GM18909 (cell line): Measurements from ENCODE around the gene RCC1.
"Not testable (repeated sequence)": the region's sequence is repeated elsewhere in the genome, so short reads cannot be mapped to it uniquely, and the experiment has no call there.

ENCODE experiments used
- ATAC-seq: cut with Tn5 transposase; IDR thresholded peaks from one replicate; pipeline ENCODE4 v1.9.1; 2021; ENCODE audit warnings: mild to moderate bottlenecking; ENCODE audit not compliant: unreplicated experiment, poor library complexity

Gene RCC1

DNA sequence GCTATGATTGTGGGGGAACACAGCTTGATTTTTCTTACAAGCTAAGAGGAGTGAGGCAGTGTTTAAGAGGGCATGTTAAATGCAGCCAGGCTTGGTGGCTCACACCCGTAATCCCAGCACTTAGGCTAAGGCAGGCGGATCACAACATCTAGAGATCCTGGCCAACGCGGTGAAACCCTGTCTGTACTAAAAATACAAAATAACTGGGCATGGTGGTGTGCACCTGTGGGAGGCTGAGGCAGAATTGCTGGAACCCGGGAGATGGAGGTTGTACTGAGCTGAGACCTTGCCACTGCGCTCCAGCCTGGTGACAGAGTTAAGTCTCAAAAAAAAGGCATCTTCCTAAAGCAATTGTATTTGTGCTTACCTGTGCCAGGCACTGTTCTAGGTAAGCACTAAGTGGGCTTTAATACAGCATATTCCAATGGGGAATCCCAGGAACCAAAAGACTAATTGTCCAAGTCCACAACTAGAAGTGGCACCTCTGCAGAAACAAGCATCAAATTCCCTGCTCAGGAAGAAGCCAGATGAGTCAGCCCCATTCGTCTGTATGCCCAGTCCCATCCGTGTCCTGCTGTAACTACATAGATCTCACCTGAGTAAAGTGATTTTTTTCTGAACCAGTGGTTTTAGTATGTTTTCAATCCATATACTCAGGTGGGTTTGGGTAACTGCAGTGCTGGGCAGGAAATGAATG is 4.6 kb downstream of the RCC1 start:
- ATAC-seq: no peak

GRCh38 chr1:28510970-28511440 is 5.2 kb downstream of the RCC1 start:
- ATAC-seq: no peak

DNA sequence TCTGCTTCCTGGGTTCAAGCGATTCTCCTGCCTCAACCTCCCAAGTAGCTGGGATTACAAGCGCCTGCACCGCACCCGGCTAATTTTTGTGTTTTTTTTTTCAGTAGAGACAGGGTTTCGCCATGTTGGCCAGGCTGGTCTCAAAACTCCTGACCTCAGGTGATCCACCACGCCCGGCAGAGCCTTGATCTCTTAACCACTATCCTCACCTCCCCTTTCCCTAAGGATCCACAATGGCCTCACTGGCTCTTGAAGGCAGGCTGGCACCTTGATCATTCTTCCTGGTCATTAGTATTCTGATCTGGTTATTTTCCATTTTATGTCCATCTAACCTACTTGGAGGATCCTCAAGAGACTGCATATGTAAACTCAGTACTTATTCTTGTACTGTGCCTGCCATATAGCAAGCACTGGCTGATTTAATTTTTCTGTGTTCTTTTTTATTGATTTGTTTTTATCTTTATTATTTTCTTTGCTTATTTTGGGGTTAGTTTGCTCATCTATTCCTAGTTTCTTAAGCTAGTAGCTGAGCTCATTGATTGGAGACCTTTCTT is 6.3 kb downstream of the RCC1 start:
- no peak for ATAC-seq

GRCh38 chr1:28514445-28514933 is 8.6 kb downstream of the RCC1 start:
- ATAC-seq: not testable (repeated sequence)

- ATAC-seq: no peak
These were observed 10.7 kb downstream of the RCC1 start for GRCh38 chr1:28516518-28516956.

DNA sequence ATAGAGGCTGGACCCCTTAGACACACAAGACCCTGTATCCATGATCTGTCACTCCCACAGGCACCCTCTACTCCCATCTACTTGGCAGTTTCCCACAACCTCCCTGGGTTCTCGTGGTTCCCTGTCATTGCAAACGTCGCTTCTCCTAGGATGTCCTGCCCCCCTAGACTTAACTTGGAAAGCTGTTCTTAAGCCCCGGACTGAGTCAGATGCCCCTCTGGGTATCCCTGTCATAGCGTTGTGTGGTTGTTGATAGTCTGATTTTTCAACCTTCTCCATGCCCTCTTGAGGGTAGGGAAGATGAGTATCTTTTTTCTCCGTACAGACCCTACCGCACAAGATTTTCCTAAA is 11.8 kb downstream of the RCC1 start:
- ATAC-seq: peak; percentile 9

DNA sequence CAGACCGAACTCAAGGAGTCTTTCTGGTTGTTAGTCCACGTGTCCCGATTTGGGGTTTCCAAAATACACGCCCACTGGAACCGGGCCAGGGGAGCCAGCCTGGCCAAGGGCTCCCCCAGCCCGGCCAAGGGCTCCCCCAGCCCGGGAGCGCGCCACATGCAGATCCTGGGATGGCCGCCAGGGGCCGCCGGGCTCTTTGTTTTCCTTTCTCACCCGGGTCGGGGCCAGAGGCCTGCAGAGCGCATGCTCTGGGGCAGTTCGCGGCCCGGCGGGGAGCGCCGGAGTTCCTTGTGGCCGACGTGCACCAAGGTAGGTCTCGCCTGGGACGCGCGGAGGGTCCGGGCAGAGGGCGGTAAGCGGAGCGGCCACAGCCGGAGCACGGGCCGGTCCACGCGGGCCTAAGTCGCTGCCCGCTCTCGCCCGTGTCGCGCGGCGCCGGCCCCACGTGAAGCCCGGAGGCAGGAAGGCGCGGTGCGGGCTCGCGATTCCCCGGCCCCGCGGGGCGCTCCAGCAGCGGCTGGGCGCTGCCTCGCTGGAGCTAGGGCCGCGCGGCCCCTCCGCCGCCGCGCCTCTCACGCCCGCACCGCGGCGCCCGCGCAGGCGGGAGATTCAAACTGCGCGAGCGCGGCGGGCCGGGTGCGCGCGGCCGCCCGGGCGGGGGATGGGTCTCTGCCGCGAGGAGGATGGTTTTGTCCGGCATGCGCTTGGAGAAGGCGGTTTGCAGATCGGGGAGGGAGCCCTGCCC is 12.3 kb downstream of the RCC1 start:
- peak; percentile 79 for ATAC-seq

- ATAC-seq: no peak
These were observed 13.0 kb downstream of the RCC1 start for GRCh38 chr1:28518745-28519341.

GRCh38 chr1:28519946-28520725 is 14.3 kb downstream of the RCC1 start:
- no peak for ATAC-seq

DNA sequence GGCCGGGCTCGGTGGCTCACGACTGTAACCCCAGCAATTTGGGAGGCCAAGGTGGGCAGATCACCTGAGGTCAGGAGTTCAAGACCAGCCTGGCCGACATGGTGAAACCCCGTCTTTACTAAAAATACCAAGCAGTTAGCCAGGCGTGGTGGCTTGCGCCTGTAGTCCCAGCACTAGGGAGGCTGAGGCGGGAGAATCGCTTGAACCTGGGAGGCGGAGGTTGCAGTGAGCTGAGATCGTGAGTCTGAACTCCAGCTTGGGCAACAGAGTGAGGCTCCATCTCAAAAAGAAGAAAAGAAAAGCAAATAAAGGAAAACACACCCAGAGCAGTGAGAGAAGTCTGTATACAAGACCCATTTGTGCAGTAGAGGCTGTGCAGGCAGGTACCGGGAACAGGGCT is 15.0 kb downstream of the RCC1 start:
- ATAC-seq: not testable (repeated sequence)

DNA sequence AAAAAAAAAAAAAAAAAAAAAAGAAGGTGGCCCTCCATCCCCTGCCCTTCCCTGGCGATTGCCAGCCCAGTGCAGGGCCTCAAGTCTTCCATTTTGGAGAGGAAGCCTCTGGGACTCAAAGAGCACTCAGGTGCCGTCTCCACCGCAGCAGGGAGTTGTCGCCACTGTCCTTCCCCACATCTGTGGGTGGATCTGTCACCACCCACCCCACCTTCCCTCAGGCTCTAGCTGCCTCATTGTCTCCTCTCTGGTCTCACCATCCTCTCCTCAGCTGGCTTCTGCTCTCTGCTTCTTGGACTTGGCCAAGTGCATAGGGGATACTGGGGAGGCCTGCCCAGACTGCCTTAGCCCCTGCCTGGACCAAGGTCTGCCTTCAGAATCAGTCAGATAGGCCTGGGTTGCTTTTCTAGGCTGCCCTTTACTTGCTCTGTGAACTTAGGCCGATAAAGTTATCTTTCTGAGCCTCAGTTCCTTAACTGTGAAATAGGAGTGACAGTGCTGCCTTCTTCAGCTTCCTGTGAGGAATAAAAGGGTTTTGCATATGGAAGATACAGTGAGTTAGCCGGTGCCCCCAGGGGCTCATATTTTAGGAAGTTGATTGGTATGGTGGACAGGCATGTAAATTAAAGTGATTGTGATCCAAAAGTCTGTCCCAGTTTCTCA is 15.8 kb downstream of the RCC1 start:
- ATAC-seq: no peak

DNA sequence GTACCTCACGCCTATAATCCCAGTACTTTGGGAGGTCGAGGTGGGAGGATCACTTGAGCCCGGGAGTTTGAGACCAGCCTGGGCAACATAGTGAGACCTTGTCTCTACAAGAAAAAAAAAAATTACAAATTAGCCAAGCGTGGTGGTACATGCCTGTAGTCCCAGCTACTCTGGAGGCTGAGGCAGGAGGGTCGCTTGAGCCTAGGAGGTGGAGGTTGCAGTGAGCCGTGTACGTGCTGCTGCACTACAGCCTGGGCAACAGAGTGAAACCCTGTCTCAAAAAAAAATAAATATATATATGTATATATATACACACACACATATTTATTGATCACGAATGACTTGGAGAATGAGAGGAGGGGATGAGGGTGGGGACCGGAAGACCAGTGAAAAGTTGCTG is 16.7 kb downstream of the RCC1 start:
- ATAC-seq: not testable (repeated sequence)

GRCh38 chr1:28525002-28525642 is 19.3 kb downstream of the RCC1 start:
- ATAC-seq: not testable (repeated sequence)

DNA sequence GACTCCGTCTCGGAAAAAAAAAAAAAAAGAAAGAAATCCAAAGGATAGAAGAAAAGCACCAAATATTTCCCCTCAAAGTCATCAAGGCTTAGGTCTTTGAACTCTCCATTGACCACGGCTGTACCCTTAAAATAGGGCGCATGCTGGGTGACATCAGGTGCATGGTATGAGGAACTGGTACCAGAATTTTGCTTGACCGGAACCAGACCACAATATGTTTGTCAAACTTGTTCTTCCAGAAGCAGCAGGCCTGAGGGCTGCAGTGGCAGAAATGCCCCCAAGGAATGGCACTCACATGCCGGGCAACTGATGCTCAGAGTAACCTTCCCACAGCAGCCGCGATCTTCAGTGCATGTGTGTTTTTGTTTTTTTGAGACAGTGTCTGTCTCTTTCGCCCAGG is 21.0 kb downstream of the RCC1 start:
- ATAC-seq: no peak

DNA sequence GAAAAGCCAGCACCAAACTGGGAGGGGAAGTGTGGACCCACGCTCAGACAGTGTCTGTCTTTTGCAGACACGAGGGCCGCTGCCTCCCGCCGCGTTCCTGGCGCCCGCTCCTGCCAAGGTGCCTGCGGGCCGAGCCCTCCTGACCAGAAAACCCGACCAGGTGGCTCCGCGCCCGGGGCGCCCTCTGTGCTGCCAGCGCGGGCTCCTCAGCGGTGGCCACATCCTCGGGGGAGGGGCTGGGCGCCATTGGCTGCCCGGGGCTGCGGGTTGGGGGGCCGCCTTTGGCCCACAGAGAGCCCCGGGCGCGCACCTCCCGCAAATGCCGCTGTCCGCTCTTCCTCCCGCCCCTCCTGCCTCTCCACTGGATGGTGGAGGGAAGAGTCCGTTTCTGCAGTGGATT is 24.6 kb downstream of the RCC1 start:
- no peak for ATAC-seq

- ATAC-seq: no peak
These were observed 28.8 kb downstream of the RCC1 start for GRCh38 chr1:28534671-28535070.

GRCh38 chr1:28535180-28535579 is 29.3 kb downstream of the RCC1 start:
- no peak for ATAC-seq

GRCh38 chr1:28537457-28538199 is 31.8 kb downstream of the RCC1 start:
- ATAC-seq: no peak

GRCh38 chr1:28538286-28538685 is 32.4 kb downstream of the RCC1 start:
- ATAC-seq: no peak
